D721Med (cell line): ENCODE data around the gene NPTX1.

ENCODE experiments used
- DNase-seq: peaks from one replicate; pipeline ENCODE4 v3.0.0; 2011; ENCODE audit warnings: low spot score; ENCODE audit not compliant: insufficient read length
- FAIRE-seq: peaks from 2 replicates; lab custom pipeline; 2011; peaks lifted over from hg19 to GRCh38; lab: Jason Lieb, UNC
- TF ChIP-seq, protein P1 (sequence below): IDR thresholded peaks from 2 replicates; pipeline ENCODE4 v1.5.1; 2012; ENCODE audit warnings: mild to moderate bottlenecking, control low read depth; ENCODE audit not compliant: insufficient read depth; ENCODE audit errors: missing control alignments

Gene NPTX1

DNA sequence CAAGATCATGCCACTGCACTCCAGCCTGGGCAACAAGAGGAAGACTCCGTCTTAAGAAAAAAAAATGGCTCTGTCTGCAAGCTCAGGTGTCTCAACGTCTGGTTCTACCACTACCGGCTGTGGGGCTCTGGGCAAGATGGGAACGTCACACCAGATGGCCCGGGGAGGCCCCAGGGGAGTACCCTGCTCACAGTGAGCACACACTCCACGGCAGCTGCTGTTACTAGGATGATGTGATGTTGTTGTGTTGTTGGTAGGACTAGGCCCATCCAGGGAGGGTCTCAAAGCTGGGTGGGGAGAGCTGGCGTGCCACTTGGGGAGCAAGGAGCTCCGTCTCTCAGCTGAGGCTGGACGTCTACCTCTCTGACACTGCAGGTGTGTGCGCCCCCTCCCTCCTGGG lies 9.4 kb upstream of the NPTX1 start:
- TF ChIP-seq, protein P1, sequence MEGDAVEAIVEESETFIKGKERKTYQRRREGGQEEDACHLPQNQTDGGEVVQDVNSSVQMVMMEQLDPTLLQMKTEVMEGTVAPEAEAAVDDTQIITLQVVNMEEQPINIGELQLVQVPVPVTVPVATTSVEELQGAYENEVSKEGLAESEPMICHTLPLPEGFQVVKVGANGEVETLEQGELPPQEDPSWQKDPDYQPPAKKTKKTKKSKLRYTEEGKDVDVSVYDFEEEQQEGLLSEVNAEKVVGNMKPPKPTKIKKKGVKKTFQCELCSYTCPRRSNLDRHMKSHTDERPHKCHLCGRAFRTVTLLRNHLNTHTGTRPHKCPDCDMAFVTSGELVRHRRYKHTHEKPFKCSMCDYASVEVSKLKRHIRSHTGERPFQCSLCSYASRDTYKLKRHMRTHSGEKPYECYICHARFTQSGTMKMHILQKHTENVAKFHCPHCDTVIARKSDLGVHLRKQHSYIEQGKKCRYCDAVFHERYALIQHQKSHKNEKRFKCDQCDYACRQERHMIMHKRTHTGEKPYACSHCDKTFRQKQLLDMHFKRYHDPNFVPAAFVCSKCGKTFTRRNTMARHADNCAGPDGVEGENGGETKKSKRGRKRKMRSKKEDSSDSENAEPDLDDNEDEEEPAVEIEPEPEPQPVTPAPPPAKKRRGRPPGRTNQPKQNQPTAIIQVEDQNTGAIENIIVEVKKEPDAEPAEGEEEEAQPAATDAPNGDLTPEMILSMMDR = no peak

GRCh38 chr17:80482555-80483308 lies 6.3 kb upstream of the NPTX1 start:
- no peak for FAIRE-seq

More for the DNA sequence above, 9.4 kb upstream of the NPTX1 start:
- no peak for DNase-seq
- FAIRE-seq = no peak

DNA sequence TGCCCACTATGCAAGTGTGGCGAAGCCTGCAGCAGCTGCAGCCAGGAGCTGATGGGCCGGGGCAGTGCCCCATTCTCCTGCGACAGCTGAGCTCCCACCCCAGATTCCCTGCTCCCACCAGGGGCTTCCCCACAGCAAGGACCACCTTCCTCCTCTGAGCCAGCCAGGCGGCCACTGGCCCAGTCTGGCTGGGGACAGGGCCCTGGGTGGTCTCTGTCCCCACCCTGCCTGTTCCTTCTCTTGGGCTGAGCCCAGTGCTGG lies 5.6 kb upstream of the NPTX1 start:
- TF ChIP-seq, protein P1 = no peak
- DNase-seq (no peak), FAIRE-seq (no peak)

More at GRCh38 chr17:80482555-80483308, 6.3 kb upstream of the NPTX1 start:
- TF ChIP-seq, protein P1 = no peak
- no peak for DNase-seq

DNA sequence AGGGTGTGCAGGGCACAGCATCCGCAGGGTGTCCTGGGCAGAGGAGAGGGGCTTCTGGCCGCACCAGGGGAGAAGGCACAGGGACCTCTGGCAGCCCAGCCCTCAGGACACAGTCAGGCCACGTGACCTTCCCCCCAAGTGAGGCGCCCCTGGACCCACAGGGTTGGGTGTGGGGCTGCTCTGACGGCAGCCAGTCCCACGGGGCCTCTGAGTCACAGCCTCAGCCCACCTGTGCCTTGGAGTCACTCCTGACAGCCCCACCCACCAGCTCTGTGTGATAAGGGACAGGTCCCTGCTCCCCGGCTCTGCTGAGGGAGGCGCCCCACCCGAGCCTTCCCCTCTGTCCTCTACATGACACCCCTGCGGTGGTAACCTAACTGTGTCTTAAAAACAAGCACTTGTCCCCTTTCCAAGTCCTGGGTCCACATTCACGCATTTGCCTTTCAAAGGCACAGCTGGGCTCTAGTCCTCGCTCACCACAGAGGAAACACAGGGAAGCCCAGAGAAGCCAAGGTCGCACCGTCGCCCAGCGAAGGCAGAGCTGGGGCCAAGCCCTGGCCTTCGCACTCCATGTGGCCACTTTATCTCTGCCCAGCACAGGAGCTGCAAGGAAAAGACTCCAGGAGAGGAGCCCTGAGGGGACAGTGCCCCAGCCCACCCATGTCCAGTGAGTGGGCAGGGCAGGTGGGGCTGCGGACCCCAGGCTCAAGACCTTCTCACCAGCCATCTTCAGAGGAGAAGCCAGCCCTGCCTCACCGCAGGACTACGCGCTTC lies 5.1 kb upstream of the NPTX1 start:
- FAIRE-seq = no peak
- no peak for DNase-seq
- TF ChIP-seq, protein P1 = no peak

DNA sequence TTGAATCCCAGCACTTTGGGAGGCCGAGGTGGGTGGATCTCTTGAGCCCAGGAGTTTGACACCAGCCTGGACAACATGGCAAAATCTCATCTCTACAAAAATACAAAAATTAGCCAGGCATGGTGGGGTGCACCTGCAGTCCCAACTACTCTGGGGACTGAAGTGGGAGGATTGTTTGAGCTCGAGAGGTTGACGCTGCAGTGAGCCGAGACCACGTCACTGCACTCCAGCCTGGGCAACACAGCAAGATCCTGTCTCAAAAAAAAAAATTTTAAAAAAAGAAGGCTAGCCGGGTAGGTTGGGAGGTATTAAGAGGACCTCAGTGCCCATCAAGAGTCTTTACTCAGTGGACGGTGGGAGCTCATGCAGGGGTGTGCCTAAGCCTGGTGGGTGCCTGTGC lies 3.8 kb upstream of the NPTX1 start:
- TF ChIP-seq, protein P1 = no peak
- DNase-seq (no peak), FAIRE-seq (no peak)

DNA sequence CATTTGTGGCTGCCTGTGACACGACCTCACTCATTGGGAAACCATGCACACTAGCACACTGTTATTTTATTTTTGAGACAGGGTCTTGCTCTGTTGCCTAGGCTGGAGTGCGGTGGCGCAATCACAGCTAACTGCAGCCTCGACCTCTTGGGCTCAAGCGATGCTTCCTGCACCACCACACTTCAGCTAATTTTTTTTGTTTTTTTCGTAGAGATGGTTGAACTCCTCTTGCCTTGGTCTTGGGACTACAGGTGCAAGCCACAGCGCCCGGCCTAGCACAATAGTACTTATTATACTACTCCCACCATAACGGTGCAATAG lies 2.8 kb upstream of the NPTX1 start:
- TF ChIP-seq, protein P1 = no peak
- DNase-seq = no peak
- no peak for FAIRE-seq
